ENCODE results near the gene TAPT1.

DNA sequence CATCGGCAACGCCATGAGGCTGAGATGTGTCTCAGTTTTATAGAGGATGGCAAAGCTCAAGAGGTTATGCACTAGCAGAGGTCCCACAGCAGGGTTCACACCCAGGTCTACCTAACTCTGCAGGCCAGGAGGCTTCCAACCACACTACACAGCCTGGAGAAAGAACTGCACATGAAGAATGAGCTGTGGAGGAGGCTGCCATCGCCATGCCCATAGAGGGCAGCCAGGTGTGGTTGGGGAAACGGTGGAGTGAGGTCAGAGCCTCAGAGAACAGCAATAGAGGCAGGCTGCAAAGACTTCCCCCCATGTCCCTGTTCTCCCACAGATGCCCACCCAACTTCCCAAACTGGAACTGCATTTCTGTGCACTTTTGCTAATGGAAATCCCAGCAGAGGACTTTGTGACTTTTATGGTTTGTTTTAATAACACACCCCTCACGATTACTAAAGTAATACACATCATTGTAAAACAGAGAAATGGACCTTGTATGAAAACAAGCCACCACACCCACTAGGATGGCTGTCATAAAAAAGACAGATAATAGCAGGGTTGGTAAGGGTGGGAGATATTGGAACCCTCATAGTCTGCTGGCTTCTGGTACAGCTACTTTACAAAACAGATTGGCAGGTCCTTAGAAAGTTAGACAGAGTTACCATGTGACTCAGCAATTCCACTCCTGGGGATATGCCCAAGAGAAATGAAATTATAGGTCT is 83.5 kb downstream of the TAPT1 start:
- TF ChIP-seq, protein P1, sequence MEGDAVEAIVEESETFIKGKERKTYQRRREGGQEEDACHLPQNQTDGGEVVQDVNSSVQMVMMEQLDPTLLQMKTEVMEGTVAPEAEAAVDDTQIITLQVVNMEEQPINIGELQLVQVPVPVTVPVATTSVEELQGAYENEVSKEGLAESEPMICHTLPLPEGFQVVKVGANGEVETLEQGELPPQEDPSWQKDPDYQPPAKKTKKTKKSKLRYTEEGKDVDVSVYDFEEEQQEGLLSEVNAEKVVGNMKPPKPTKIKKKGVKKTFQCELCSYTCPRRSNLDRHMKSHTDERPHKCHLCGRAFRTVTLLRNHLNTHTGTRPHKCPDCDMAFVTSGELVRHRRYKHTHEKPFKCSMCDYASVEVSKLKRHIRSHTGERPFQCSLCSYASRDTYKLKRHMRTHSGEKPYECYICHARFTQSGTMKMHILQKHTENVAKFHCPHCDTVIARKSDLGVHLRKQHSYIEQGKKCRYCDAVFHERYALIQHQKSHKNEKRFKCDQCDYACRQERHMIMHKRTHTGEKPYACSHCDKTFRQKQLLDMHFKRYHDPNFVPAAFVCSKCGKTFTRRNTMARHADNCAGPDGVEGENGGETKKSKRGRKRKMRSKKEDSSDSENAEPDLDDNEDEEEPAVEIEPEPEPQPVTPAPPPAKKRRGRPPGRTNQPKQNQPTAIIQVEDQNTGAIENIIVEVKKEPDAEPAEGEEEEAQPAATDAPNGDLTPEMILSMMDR (IDR thresholded peaks at IDR 0.05) = no peak
- no peak for TF ChIP-seq POLR2A (IDR thresholded peaks at IDR 0.05)
